ENCODE measurements around the gene SELENON. TPM values are rescaled to one million over a fixed set of nuclear protein-coding genes. Genes with fewer than 3 reads are reported as not detected.

Gene SELENON
- polyA plus RNA-seq, 3 donors from 2014 or later: 0.79 to 1.6 (median 0.90) TPM

DNA sequence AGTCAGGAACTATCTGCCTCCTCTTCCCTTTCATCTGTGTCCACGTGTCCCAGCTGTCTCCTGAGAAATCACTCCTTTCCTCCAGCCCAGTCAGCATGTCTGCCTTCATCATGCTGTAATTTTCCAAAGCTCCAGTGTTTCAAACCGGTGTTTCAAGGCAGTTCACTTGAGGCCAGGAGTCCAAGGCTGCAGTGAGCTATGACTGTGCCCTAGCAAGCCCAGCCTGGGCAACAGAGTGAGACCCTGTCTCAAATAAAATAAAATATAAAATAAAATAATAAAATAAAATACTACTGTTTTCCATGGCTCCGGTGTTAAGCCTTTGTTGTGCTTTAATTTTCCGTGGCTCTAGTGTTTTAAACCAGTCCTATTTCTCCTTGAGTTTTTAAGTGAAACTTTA is 7.9 kb upstream of the SELENON start:
- DNase-seq: no peak
- H3K9me3 Mint-ChIP-seq: no peaks in the 10 kb centered on the region
- H3K27ac Mint-ChIP-seq: no peak overlapping the region
- H3K36me3 Mint-ChIP-seq: peaks cover 0 to 5% (median 0%) of the 10 kb centered on the region in 3 donors
- H3K27me3 Mint-ChIP-seq (ENCODE audit: low read depth in 3 of 3): peaks cover 2 to 7% (median 6%) of the 10 kb centered on the region in 3 donors
- H3K4me1 Mint-ChIP-seq: peaks cover 9 to 10% of the 10 kb centered on the region in 2 donors
- H3K4me3 Mint-ChIP-seq: no peak overlapping the region

DNA sequence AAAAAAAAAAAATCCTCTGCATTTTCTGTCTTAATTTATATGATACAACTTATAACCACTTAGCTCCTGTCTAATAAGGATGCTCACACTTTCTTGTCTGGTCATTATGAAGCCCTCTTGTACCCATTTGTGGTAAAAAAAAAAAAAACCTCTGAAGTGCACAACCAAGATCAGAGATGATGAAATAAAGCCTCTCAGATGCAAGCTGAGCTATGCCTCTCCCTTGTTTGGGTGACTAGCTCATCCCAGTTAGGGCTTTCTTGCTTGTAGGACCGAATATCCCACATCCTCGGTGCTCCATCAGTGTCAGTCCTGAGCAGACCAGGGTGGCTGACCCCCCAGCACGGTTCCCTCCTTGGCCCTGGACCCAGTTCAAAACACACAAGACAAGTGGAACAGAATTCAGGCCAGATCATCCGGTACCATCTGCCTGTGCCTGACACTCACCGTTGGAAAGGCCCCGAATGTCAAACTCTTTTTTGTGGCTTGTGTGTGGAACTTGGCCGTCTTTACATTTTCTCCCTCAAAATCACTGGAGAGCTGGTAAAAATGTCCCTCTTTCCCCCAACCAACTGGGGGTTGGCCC is 6.3 kb upstream of the SELENON start:
- Mint-ChIP-seq H3K27ac (no peak overlapping the region), H3K36me3 (no peaks in the 10 kb centered on the region), H3K27me3 (ENCODE audit: low read depth in 3 of 3) (peaks cover 4 to 7% (median 6%) of the 10 kb centered on the region in 3 donors), H3K4me1 (peaks cover 19 to 23% of the 10 kb centered on the region in 2 donors), H3K4me3 (no peak overlapping the region), H3K9me3 (no peaks in the 10 kb centered on the region)
- no peak for DNase-seq

DNA sequence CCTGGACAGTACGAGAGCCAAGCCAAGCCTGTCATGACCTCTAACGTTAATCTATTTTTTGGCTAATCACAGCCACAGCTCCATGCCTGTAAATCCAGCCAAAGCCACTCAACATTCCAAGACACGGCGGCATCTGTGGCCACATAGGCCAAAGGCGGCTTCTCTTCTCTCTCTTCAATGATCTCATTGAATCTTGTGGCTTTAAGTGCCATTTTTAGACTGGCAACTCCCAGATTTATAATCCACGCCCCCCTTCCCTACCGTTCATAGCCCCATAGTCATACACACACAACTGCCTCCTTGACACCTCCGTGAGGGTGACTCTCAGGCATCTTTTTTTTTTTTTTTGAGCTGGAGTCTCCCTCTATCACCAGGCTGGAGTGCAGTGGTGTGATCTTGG is 5.7 kb upstream of the SELENON start:
- Mint-ChIP-seq H3K36me3 (no peaks in the 10 kb centered on the region), H3K4me1 (peaks cover 20 to 23% of the 10 kb centered on the region in 2 donors), H3K9me3 (no peaks in the 10 kb centered on the region), H3K27me3 (ENCODE audit: low read depth in 3 of 3) (peaks cover 5 to 7% (median 6%) of the 10 kb centered on the region in 3 donors), H3K27ac (no peak overlapping the region), H3K4me3 (no peak overlapping the region)
- DNase-seq: no peak

DNA sequence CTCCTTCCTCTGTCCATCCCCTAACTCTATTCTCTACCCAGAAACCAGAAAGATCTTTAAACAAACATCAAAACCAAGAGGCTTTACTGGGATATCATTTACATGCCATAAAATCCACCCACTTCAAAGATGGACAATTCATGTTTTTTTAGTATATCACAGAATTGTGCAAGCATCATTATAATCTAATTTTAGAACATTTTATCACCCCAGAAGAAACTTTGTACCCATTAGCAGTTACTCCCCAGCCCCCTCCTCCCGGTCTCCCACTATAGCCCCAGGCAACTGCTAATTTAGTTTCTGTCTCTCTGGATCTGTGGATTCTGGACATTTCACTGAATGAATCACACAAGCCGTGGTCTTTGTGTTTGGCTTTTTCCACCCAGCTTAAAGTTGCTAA is 4.8 kb upstream of the SELENON start:
- Mint-ChIP-seq H3K4me1 (peaks cover 22 to 23% of the 10 kb centered on the region in 2 donors), H3K36me3 (no peaks in the 10 kb centered on the region), H3K27ac (no peak overlapping the region), H3K4me3 (no peak overlapping the region), H3K9me3 (no peaks in the 10 kb centered on the region), H3K27me3 (ENCODE audit: low read depth in 3 of 3) (peaks cover 5 to 11% (median 6%) of the 10 kb centered on the region in 3 donors)
- no peak for DNase-seq

DNA sequence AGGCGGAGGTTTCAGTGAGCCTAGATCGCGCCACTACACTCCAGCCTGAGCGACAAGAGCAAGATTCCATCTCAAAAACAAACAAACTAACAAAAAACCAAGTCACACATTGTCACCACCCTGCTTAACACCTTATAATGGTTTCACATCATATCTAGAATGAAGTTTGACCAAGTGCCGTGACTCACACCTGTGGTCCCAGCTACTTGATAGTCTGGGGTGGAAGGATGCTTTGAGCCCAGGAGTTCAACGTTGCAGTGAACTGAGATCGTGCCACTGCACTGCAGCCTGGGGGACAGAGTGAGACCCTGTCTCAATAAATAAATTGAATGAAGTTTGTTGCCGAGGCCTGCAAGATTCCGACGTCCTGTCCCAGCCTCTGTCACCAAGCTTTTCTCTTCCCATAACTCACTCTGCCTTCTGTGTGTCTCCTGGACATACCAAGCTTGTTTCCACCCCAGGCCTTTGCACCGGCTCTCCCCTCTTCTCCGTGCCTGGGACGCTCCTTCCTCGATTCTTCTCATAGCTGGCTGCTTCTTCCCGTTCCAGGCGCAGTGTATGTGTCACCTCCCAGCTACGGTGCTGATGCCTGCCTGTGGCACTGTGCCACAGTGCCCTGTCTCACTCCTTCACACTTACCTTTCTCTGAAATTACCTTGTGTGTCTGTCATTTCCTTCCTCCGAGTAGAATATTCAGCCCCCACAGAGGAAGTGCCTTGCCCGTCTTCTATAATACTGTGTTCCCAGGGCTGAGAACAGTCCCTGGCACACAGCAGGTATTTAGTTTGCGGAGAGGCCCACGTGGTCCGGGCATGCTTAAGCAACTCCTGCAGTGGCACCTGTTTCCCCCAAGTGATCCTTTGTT is 3.8 kb upstream of the SELENON start:
- Mint-ChIP-seq H3K36me3 (no peaks in the 10 kb centered on the region), H3K27ac (no peak overlapping the region), H3K4me1 (peaks cover 26 to 31% of the 10 kb centered on the region in 2 donors), H3K9me3 (no peaks in the 10 kb centered on the region), H3K27me3 (ENCODE audit: low read depth in 3 of 3) (peaks cover 5 to 11% (median 9%) of the 10 kb centered on the region in 3 donors), H3K4me3 (no peak overlapping the region)
- no peak for DNase-seq

DNA sequence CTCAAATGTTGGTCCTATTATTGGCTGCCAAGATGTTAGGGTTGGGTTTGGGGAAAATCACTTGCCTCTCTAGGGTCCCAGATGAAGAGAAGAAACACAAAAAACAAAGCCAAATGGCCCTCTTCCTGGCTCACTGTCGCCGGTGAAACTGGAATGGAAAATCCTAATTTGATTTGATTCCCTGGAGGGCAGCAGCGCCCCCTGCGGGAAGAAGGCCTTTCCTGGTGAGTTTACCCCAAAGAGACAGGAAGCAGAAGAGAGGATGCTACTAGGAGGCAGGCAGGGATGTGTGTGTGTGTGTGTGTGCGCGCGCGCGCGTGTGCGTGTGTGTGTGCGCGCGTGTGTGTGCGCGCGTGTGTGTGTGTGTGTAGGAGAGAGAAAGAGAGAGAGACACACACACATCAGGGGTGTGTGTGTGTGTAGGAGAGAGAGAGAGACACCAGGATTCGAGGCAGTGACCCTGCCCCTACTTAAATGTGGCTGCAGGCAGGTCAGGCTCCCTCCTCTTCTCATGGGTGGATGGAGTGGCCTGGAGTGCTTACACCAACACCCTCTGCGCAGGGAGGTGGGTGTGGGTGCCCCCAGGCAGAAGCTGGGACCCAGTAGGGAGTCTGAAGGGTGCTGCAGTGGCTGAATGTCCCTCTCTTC is 3.1 kb upstream of the SELENON start:
- Mint-ChIP-seq H3K36me3 (no peaks in the 10 kb centered on the region), H3K27ac (peak overlapping the region in 4 of 6 donors; percentile 0 to 33 (median 28)), H3K27me3 (ENCODE audit: low read depth in 3 of 3) (peaks cover 5 to 11% (median 9%) of the 10 kb centered on the region in 3 donors), H3K4me1 (peaks cover 26 to 31% of the 10 kb centered on the region in 2 donors), H3K4me3 (peak overlapping the region in 4 of 5 donors; percentile 13 to 50 (median 32)), H3K9me3 (no peaks in the 10 kb centered on the region)
- peak; percentile 50 to 65 (median 58) for DNase-seq

DNA sequence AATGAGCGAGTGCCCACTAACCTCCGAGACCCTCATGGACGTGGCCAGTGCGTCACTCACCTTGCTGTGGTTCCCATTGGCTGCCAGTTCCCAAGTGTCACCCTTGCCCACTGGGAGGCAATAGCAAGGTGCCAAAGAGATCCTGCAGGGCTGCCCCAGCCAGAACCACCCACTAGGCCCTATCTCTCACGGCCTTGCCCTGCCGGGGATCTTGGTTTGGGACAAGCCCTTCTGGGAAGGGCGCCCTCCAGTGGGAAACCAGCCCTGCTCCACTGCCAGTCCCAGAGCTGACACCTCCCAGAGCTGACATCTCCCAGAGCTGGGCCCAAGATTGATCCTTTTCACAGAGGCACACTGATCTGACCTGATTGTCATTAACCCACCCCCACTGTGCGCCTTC is 2.1 kb upstream of the SELENON start:
- DNase-seq: no peak
- no peaks in the 10 kb centered on the region for H3K36me3 Mint-ChIP-seq
- no peak overlapping the region for H3K27ac Mint-ChIP-seq
- peaks cover 26 to 31% of the 10 kb centered on the region in 2 donors for H3K4me1 Mint-ChIP-seq
- peak overlapping the region in 2 of 5 donors; percentile 19 to 39 for H3K4me3 Mint-ChIP-seq
- no peaks in the 10 kb centered on the region for H3K9me3 Mint-ChIP-seq
- H3K27me3 Mint-ChIP-seq (ENCODE audit: low read depth in 3 of 3): peaks cover 4 to 9% (median 9%) of the 10 kb centered on the region in 3 donors

DNA sequence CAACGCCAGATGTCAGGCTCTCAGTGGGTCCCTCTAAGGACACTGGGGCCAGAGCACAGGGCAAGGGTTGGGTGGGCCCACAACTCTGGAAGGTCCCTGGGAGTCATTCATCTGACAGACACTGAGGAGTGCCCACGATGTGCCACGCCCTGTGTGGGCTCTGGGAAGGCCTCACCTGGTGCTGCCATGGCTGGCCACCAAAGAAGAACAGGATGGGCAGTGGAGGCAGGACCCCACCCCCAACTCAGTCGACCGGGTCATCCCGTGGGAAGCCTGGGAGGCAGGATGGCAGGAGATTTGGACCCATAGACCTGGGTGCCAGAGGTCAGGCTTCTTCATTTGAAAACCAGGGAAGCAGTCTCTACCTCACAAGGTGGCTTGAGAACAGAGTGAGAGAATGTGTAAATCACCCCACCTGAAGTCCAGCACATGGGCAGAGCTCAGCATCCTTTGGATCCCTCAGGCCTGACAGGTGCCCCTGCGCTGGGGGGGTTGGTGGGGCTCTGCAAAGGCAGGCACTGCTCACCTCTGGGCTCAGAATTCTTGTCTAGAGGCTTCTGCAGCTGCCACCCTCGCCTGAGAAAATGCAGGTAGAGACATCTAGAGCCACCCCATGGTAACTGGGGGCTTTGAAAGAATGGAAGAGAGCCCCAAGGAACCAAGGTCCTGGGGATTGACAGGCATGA is 1.2 kb upstream of the SELENON start:
- no peaks in the 10 kb centered on the region for H3K9me3 Mint-ChIP-seq
- peaks cover 26 to 31% of the 10 kb centered on the region in 2 donors for H3K4me1 Mint-ChIP-seq
- DNase-seq: no peak
- no peaks in the 10 kb centered on the region for H3K36me3 Mint-ChIP-seq
- H3K4me3 Mint-ChIP-seq: peak overlapping the region; percentile 63 to 78 (median 70)
- peak overlapping the region in 2 of 6 donors; percentile 56 to 60 for H3K27ac Mint-ChIP-seq
- peaks cover 4 to 9% (median 9%) of the 10 kb centered on the region in 3 donors for H3K27me3 Mint-ChIP-seq (ENCODE audit: low read depth in 3 of 3)

DNA sequence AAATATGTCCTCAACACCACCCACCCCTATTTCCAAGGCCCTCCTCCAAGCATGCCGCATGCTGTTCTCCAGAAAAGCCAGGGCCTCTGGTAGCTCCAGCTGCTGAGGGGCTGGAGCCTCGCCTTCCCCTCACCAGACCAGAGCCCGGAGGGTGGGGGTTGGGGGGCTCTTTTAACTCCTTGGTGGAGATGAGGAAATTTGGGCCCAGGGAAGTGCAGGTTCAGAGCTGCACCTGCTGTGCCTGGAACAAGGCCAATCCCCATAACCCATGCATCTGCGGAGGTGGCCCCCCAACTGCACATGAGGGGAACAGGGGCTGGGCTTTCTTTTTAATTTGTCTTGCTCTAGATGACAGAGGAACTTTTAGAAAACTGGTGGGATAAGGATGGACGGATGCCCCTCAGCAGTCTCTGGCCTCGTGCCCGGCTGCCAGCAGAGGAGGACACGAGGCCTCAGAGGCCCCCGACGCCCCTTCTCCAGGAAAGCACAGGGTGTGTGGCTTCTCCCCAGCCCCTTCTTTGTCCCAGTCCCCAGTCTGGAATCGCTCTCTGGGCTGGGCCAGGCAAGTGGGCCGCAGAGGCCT is 550 bp upstream of the SELENON start:
- no peak for DNase-seq
- Mint-ChIP-seq H3K27ac (peak overlapping the region; percentile 30 to 72 (median 55)), H3K4me3 (peak overlapping the region; percentile 63 to 78 (median 70)), H3K4me1 (peaks cover 26 to 31% of the 10 kb centered on the region in 2 donors), H3K9me3 (no peaks in the 10 kb centered on the region), H3K36me3 (no peaks in the 10 kb centered on the region), H3K27me3 (ENCODE audit: low read depth in 3 of 3) (peaks cover 4 to 9% (median 9%) of the 10 kb centered on the region in 3 donors)

DNA sequence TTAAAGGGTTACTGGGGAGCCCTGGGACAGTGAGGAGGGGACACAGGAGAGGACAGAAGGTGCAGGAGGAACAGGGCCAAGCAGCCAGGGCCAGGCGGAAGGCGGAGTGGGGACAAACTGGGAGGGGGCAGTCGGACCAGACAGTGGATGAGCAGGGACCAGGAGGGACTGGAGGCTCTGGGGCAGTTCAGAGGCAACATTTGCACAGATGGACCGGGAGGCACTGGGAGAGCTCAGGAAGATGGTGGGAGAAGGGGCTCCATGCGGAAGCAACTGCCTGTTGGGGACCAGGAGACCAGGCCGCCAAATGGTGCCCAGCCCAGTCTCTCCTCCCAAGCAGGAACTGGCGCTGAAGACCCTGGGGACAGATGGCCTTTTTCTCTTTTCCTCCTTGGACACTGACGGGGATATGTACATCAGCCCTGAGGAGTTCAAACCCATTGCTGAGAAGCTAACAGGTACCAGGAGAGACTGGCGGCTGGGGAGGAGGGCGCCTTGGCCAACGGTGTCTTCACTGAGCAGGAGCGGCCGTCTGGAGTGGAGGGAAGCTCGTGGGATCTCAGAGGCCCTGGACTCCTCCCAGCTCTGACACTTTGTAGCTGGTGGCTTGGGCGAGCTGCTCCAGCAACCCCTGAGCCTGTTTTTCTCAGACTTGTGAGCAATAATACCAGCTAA is 847 bp downstream of the SELENON start:
- Mint-ChIP-seq H3K9me3 (no peaks in the 10 kb centered on the region), H3K27me3 (ENCODE audit: low read depth in 3 of 3) (peaks cover 4 to 10% (median 5%) of the 10 kb centered on the region in 3 donors), H3K27ac (peak overlapping the region in 4 of 6 donors; percentile 19 to 82 (median 22)), H3K4me1 (peaks cover 26 to 31% of the 10 kb centered on the region in 2 donors), H3K4me3 (peak overlapping the region; percentile 78 to 81 (median 79)), H3K36me3 (peaks cover 0 to 4% (median 2%) of the 10 kb centered on the region in 3 donors)
- DNase-seq: no peak

DNA sequence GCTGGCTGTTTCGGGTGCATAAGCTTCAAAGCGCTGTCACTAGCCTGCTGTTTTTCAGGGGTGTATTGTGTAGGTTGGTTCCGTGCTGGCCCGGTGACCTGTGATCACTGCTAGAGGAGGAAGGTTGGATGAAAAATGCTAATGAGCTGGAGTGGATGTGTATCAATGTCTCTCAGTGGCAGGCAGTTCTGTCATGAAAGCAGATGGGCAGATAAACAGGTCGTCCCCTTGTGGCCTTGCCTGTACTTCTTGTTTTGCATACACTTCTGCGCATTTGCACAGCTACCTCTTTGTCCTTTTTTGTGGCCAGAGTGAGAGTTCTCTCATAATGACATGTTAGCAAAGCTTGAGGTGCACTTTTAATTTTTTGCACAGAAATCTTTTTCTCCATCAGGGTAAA is 2.9 kb downstream of the SELENON start:
- Mint-ChIP-seq H3K27me3 (ENCODE audit: low read depth in 3 of 3) (peaks cover 3 to 6% (median 4%) of the 10 kb centered on the region in 3 donors), H3K27ac (no peak overlapping the region)

DNA sequence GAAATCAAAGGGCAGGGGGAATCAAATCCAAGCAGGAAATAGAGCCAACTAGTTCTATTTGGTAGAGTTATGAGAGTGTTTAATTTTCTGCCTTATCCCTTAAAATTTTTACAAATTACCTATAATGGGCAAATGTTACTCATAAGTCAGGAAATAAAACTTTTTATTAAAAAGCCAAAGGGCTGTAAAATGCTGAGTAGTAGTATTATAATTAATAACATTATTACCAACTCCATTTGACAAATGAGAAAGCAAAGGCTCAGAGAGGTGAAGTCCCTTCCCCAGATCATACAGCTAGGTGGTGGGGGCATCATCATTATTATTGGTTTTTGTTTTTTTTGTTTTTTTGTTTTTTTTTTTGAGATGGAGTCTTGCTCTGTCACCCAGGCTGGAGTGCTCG is 3.4 kb downstream of the SELENON start:
- Mint-ChIP-seq H3K9me3 (no peaks in the 10 kb centered on the region), H3K27ac (no peak overlapping the region), H3K27me3 (ENCODE audit: low read depth in 3 of 3) (peaks cover 3 to 6% (median 4%) of the 10 kb centered on the region in 3 donors), H3K4me1 (peaks cover 9 to 11% of the 10 kb centered on the region in 2 donors), H3K36me3 (peaks cover 4 to 8% (median 4%) of the 10 kb centered on the region in 3 donors), H3K4me3 (no peak overlapping the region)
- no peak for DNase-seq

More for the DNA sequence above, 2.9 kb downstream of the SELENON start:
- Mint-ChIP-seq H3K4me3 (peak overlapping the region in 1 of 5 donors; percentile 20), H3K36me3 (peaks cover 4 to 8% (median 4%) of the 10 kb centered on the region in 3 donors), H3K4me1 (peaks cover 9 to 14% of the 10 kb centered on the region in 2 donors), H3K9me3 (no peaks in the 10 kb centered on the region)
- DNase-seq: no peak

Data from immature natural killer cell (primary cell).